Lung (tissue), 12 donors: ENCODE data around the gene SEPTIN2. TPM values are rescaled to one million over a fixed set of nuclear protein-coding genes. Genes with fewer than 3 reads are reported as not detected.

Source experiments
- ATAC-seq: fragments of 200-7000 bp; cut with Tn5 transposase; one replicate; pipeline ENCODE4 v1.9.1; 2020; ENCODE audit warnings: moderate number of reproducible peaks; ENCODE audit not compliant: insufficient read depth, low FRiP score
- DNase-seq, 3 donors: peaks; one replicate each; pipeline ENCODE4 v3.0.0-alpha.2; 2013 to 2017
- H3K27ac ChIP-seq, 2 donors: one replicate each; pipeline ENCODE4 v1.5.1; 2013; ENCODE audit warnings: mild to moderate bottlenecking in 2 of 2, moderate library complexity in 2 of 2, control low read depth in 1 of 2, inconsistent platforms in 1 of 2, low read depth in 1 of 2, low read length in 1 of 2
- H3K27me3 ChIP-seq, 3 donors: one replicate each; pipeline ENCODE4 v1.5.1; 2013; ENCODE audit warnings: low read length in 2 of 3; ENCODE audit not compliant: control insufficient read depth in 3 of 3, insufficient read depth in 3 of 3
- H3K36me3 ChIP-seq, 4 donors: one replicate each; pipeline ENCODE4 v1.5.1; 2013; ENCODE audit warnings: low read length in 4 of 4, mild to moderate bottlenecking in 1 of 4, moderate library complexity in 1 of 4; ENCODE audit not compliant: control insufficient read depth in 4 of 4, insufficient read depth in 4 of 4
- H3K4me1 ChIP-seq, 5 donors: one replicate each; pipeline ENCODE4 v1.5.1; 2013; ENCODE audit warnings: low read length in 5 of 5, mild to moderate bottlenecking in 2 of 5, moderate library complexity in 1 of 5; ENCODE audit not compliant: control insufficient read depth in 5 of 5, insufficient read depth in 5 of 5
- H3K4me3 ChIP-seq: one replicate; pipeline ENCODE4 v1.5.1; 2013; ENCODE audit warnings: mild to moderate bottlenecking, control low read depth, moderate library complexity
- H3K9ac ChIP-seq, 2 donors: one replicate each; pipeline ENCODE4 v1.5.1; 2013; ENCODE audit warnings: low read length in 2 of 2, control low read depth in 1 of 2; ENCODE audit not compliant: insufficient read depth in 1 of 2
- H3K9me3 ChIP-seq, 4 donors: one replicate each; pipeline ENCODE4 v1.5.1; 2013; ENCODE audit warnings: low read length in 3 of 4, mild to moderate bottlenecking in 1 of 4, moderate library complexity in 1 of 4; ENCODE audit not compliant: control insufficient read depth in 4 of 4, insufficient read depth in 3 of 4
- WGBS, 2 donors: extraction: QIAGEN DNeasy Blood & Tissue Kit; methylation state at CpG; one replicate each; pipeline ENCODE4 v1.1.7; 2013; 5-methylcytosine and 5-hydroxymethylcytosine counted together
- polyA plus RNA-seq, 2 donors: library from polyadenylated mRNA; stranded (reverse); fragments of 200-250 nt; gene quantifications; one replicate each; pipeline ENCODE4 v1.2.1, GENCODE V29; 2013
- total RNA-seq, 2 donors: library from RNA; depleted of rRNA in 1 of 2; stranded (reverse); fragments of >200 nt in 1 of 2; gene quantifications; one replicate each; pipeline ENCODE4 v1.2.1, GENCODE V29; 2014 to 2021
- TF ChIP-seq, protein P1 (sequence below): IDR thresholded peaks from 2 replicates; pipeline ENCODE4 v1.5.1; 2012; ENCODE audit warnings: mild to moderate bottlenecking; ENCODE audit errors: control extremely low read depth, extremely low read depth
- donor health status: control.
- donor health status: control.
- donor health status: Bipolar disorder and iron deficiency.
- donor health status: healthy.
- donor health status: DM: yes; HTN: yes; CAD: no.

Gene SEPTIN2
- total and polyA plus RNA-seq, 4 donors, result 114 to 755 (median 257) TPM

DNA sequence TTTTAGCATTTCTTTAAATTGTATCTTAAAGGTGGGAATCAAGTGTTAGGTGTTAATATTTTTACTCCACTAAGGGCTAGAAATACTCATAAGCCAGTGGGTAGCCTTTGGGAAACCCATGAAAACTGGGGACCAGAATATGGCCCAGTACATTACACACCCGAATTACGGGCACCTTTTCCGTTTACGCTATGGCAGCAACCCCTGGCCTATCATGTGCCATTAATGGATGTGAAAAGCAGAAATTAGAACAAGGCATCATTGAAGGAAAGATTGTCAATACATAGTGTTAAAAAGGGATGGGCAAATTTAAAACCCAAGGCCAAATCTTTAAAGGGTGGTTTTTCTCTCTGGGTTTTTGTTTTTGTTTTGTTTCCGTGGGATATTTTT lies 41.1 kb downstream of the SEPTIN2 start:
- WGBS, 2 donors, result 20 to 36% methylated on average over 5 of the region's 5 CpGs
- Histone ChIP-seq H3K9ac (peak overlapping the region; percentile 41 to 78), H3K36me3 (peaks cover 0 to 15% (median 6%) of the 10 kb centered on the region in 4 donors), H3K27me3 (no peaks in the 10 kb centered on the region), H3K4me1 (peaks cover 10 to 21% (median 14%) of the 10 kb centered on the region in 5 donors), H3K27ac (peak overlapping the region in 1 of 2 donors; percentile 96), H3K4me3 (peak overlapping the region; percentile 68), H3K9me3 (no peaks in the 10 kb centered on the region)
- TF ChIP-seq, protein P1, sequence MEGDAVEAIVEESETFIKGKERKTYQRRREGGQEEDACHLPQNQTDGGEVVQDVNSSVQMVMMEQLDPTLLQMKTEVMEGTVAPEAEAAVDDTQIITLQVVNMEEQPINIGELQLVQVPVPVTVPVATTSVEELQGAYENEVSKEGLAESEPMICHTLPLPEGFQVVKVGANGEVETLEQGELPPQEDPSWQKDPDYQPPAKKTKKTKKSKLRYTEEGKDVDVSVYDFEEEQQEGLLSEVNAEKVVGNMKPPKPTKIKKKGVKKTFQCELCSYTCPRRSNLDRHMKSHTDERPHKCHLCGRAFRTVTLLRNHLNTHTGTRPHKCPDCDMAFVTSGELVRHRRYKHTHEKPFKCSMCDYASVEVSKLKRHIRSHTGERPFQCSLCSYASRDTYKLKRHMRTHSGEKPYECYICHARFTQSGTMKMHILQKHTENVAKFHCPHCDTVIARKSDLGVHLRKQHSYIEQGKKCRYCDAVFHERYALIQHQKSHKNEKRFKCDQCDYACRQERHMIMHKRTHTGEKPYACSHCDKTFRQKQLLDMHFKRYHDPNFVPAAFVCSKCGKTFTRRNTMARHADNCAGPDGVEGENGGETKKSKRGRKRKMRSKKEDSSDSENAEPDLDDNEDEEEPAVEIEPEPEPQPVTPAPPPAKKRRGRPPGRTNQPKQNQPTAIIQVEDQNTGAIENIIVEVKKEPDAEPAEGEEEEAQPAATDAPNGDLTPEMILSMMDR, result no peak
- peak in 1 of 3 donors; percentile 22 for DNase-seq
- ATAC-seq, result no peak

DNA sequence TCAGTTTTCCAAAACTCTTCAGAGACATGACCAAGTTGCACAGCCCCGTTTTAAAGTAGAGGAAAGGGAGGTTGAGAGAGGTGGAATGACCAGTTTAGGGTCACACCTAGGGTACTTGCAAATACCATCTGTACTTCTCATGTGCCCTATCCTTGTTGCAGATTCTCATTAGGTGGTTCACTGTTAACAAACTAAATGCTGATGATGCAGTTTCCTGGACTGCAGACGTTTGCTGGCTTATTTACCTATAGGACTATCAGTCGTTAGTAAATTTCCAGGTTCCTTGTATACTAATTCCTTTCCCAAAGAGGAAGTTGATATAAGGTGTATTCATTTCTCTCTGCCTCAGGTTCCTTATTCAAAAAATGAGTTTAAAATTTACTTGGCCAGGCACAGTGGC lies 41.8 kb downstream of the SEPTIN2 start:
- Histone ChIP-seq H3K4me3 (no peak overlapping the region), H3K27me3 (no peaks in the 10 kb centered on the region), H3K9ac (peak overlapping the region in 1 of 2 donors; percentile 78), H3K4me1 (peaks cover 10 to 21% (median 14%) of the 10 kb centered on the region in 5 donors), H3K27ac (no peak overlapping the region), H3K36me3 (peaks cover 0 to 9% (median 4%) of the 10 kb centered on the region in 4 donors), H3K9me3 (no peaks in the 10 kb centered on the region)
- ATAC-seq (no peak), DNase-seq (no peak)
- TF ChIP-seq, protein P1, result no peak
- 41 to 46% methylated on average over 3 of the region's 3 CpGs for WGBS, 2 donors

GRCh38 chr2:241358470-241358869 lies 42.7 kb downstream of the SEPTIN2 start:
- 62 to 77% methylated on average over 5 of the region's 5 CpGs for WGBS, 2 donors
- Histone ChIP-seq H3K36me3 (peaks cover 0 to 5% (median 2%) of the 10 kb centered on the region in 4 donors), H3K27ac (no peak overlapping the region), H3K4me3 (no peak overlapping the region), H3K27me3 (no peaks in the 10 kb centered on the region), H3K9me3 (no peaks in the 10 kb centered on the region), H3K9ac (peak overlapping the region in 1 of 2 donors; percentile 15), H3K4me1 (peaks cover 10 to 21% (median 15%) of the 10 kb centered on the region in 5 donors)
- DNase-seq (peak in 1 of 3 donors; percentile 24), ATAC-seq (no peak)
- TF ChIP-seq, protein P1, result no peak
